Measurements from ENCODE around the gene TIFAB.

The TIFAB gene

GRCh38 chr5:135441919-135442318 lies 10.2 kb downstream of the TIFAB start:
- no peak for DNase-seq (ENCODE audit: low spot score)
- no peak overlapping the region for H3K27ac ChIP-seq
- CTCF ChIA-PET: no interaction called here
- no peak for TF ChIP-seq CTCF (conservative IDR thresholded peaks at IDR 0.05; ENCODE audit: low read depth)
- POLR2A ChIA-PET (ENCODE audit: low non-redundant PET): no interaction called here

- no peak for TF ChIP-seq CTCF (conservative IDR thresholded peaks at IDR 0.05; ENCODE audit: low read depth)
- POLR2A ChIA-PET (ENCODE audit: low non-redundant PET): no interaction called here
- no peak for DNase-seq (ENCODE audit: low spot score)
- H3K27ac ChIP-seq: no peak overlapping the region
- CTCF ChIA-PET: no interaction called here
Measured at GRCh38 chr5:135441350-135441831, 10.8 kb downstream of the TIFAB start.

- H3K27ac ChIP-seq: no peak overlapping the region
- TF ChIP-seq CTCF (conservative IDR thresholded peaks at IDR 0.05; ENCODE audit: low read depth): no peak
- POLR2A ChIA-PET (ENCODE audit: low non-redundant PET): no interaction called here
- CTCF ChIA-PET: interaction anchor here (1.4 kb wide), 1 partner anchor 111 kb away, joined by 4 read pairs; no protein-coding TSS in a partner anchor
- no peak for DNase-seq (ENCODE audit: low spot score)
Measured at GRCh38 chr5:135440916-135441315, 11.2 kb downstream of the TIFAB start.

GRCh38 chr5:135439231-135440205 lies 12.6 kb downstream of the TIFAB start:
- ChIA-PET POLR2A (ENCODE audit: low non-redundant PET) (interaction anchor here (0.8 kb wide), 1 partner anchor 1784 kb away, joined by 3 read pairs; no protein-coding TSS in a partner anchor), CTCF (interaction anchor here (0.6 to 2.6 kb wide), 5 partner anchors 9 to 265 kb away, joined by 3 to 8 read pairs (median 4); no protein-coding TSS in a partner anchor)
- no peak overlapping the region for H3K27ac ChIP-seq
- no peak for DNase-seq (ENCODE audit: low spot score)
- TF ChIP-seq CTCF (conservative IDR thresholded peaks at IDR 0.05; ENCODE audit: low read depth): no peak

- CTCF ChIA-PET: interaction anchor here (0.6 to 2.6 kb wide), 3 partner anchors 9 to 19 kb away, joined by 3 to 8 read pairs (median 3); no protein-coding TSS in a partner anchor
- POLR2A ChIA-PET (ENCODE audit: low non-redundant PET): no interaction called here
- TF ChIP-seq CTCF (conservative IDR thresholded peaks at IDR 0.05; ENCODE audit: low read depth): no peak
- H3K27ac ChIP-seq: peak overlapping the region; percentile 30; the same call in 1 of the 2 replicates
- no peak for DNase-seq (ENCODE audit: low spot score)
Measured at GRCh38 chr5:135438636-135439221, 13.4 kb downstream of the TIFAB start.

GRCh38 chr5:135437796-135438560 lies 14.2 kb downstream of the TIFAB start:
- DNase-seq (ENCODE audit: low spot score): peak; percentile 73
- CTCF ChIA-PET: interaction anchor here (0.6 to 2.6 kb wide), 4 partner anchors 10 to 114 kb away, joined by 3 to 8 read pairs (median 3); no protein-coding TSS in a partner anchor
- no peak for TF ChIP-seq CTCF (conservative IDR thresholded peaks at IDR 0.05; ENCODE audit: low read depth)
- peak overlapping the region; percentile 30; the same call in 1 of the 2 replicates for H3K27ac ChIP-seq
- POLR2A ChIA-PET (ENCODE audit: low non-redundant PET): no interaction called here

Measured in RWPE1 (cell line).